Mesenchymal stem cell (in vitro differentiated cells and primary cell): ENCODE measurements around the gene UBL4A.
A peak's percentile ranks its signal among the peaks of the same experiment; 100 is the strongest.

Experiments used
- DNase-seq: peaks from one replicate; pipeline ENCODE4 v3.0.0-alpha.2; 2013
- H2AFZ ChIP-seq: one replicate; pipeline ENCODE4 v1.6.1; 2013; ENCODE audit warnings: low read depth, mild to moderate bottlenecking, control low read depth, inconsistent platforms, low read length, moderate library complexity
- H2AK5ac ChIP-seq: 2 replicates; pipeline ENCODE4 v1.6.1; 2013; ENCODE audit warnings: low read length, moderate library complexity, mild to moderate bottlenecking, inconsistent platforms; ENCODE audit not compliant: severe bottlenecking
- H2BK120ac ChIP-seq: one replicate; pipeline ENCODE4 v1.6.1; 2013; ENCODE audit warnings: low read depth, mild to moderate bottlenecking, inconsistent platforms, low read length, moderate library complexity
- H2BK12ac ChIP-seq, 2 experiments: one replicate each; pipeline ENCODE4 v1.6.1; 2013; ENCODE audit warnings: inconsistent platforms in 2 of 2, low read length in 2 of 2, mild to moderate bottlenecking in 2 of 2, moderate library complexity in 2 of 2, control low read depth in 1 of 2
- H2BK15ac ChIP-seq: one replicate; pipeline ENCODE4 v1.6.1; 2013; ENCODE audit warnings: mild to moderate bottlenecking, low read depth, inconsistent platforms; ENCODE audit not compliant: poor library complexity, severe bottlenecking
- H2BK5ac ChIP-seq: 2 replicates; pipeline ENCODE4 v1.6.1; 2013; ENCODE audit warnings: low read depth, mild to moderate bottlenecking, low read length, control low read depth, inconsistent platforms; ENCODE audit not compliant: poor library complexity, severe bottlenecking
- H3K14ac ChIP-seq, 2 experiments: one replicate each; pipeline ENCODE4 v1.6.1; 2013; ENCODE audit warnings: inconsistent platforms in 2 of 2, low read length in 2 of 2, control low read depth in 1 of 2, mild to moderate bottlenecking in 1 of 2, moderate library complexity in 1 of 2
- H3K18ac ChIP-seq, 2 experiments: one replicate each; pipeline ENCODE4 v1.6.1; 2013; ENCODE audit warnings: inconsistent platforms in 2 of 2, low read length in 2 of 2, control low read depth in 1 of 2, low read depth in 1 of 2, mild to moderate bottlenecking in 1 of 2
- H3K23ac ChIP-seq, 2 experiments: one replicate each; pipeline ENCODE4 v1.6.1; 2013; ENCODE audit warnings: inconsistent platforms in 2 of 2, low read length in 2 of 2, mild to moderate bottlenecking in 2 of 2, moderate library complexity in 2 of 2, control low read depth in 1 of 2
- H3K27ac ChIP-seq: 2 replicates; pipeline ENCODE4 v1.5.1; 2013; ENCODE audit warnings: mild to moderate bottlenecking, moderate library complexity, low read length, control low read depth, inconsistent platforms; ENCODE audit not compliant: poor library complexity, severe bottlenecking
- H3K27me3 ChIP-seq, 2 experiments: 2 replicates each; pipeline versions ENCODE4 v1.6.1 to v1.7.0; 2013; ENCODE audit warnings: low read length in 2 of 2, mild to moderate bottlenecking in 2 of 2, moderate library complexity in 2 of 2, control low read depth in 1 of 2, inconsistent platforms in 1 of 2; ENCODE audit not compliant: control insufficient read depth in 1 of 2, insufficient read depth in 1 of 2
- H3K36me3 ChIP-seq, 2 experiments: 2 replicates each; pipeline versions ENCODE4 v1.6.1 to v1.7.0; 2013; ENCODE audit warnings: low read length in 2 of 2, control low read depth in 1 of 2, inconsistent platforms in 1 of 2, low read depth in 1 of 2, mild to moderate bottlenecking in 1 of 2; ENCODE audit not compliant: insufficient read depth in 2 of 2, control insufficient read depth in 1 of 2
- H3K4ac ChIP-seq, 2 experiments: one replicate each; pipeline ENCODE4 v1.6.1; 2013; ENCODE audit warnings: inconsistent platforms in 2 of 2, low read length in 2 of 2, mild to moderate bottlenecking in 2 of 2, moderate library complexity in 2 of 2, control low read depth in 1 of 2, low read depth in 1 of 2
- H3K4me1 ChIP-seq: 2 replicates; pipeline ENCODE4 v1.6.1; 2013; ENCODE audit warnings: low read depth, low read length, control low read depth; ENCODE audit not compliant: control insufficient read depth, insufficient read depth
- H3K4me2 ChIP-seq: 2 replicates; pipeline ENCODE4 v1.6.1; 2013; ENCODE audit warnings: low read length, mild to moderate bottlenecking, inconsistent platforms; ENCODE audit not compliant: poor library complexity, severe bottlenecking
- H3K4me3 ChIP-seq, 2 experiments: 2 replicates each; pipeline versions ENCODE4 v1.5.1 to v1.7.0; 2013; ENCODE audit warnings: low read length in 2 of 2, mild to moderate bottlenecking in 2 of 2, control low read depth in 1 of 2, low read depth in 1 of 2; ENCODE audit not compliant: insufficient read depth in 1 of 2
- H3K79me1 ChIP-seq: replicated peaks from 2 replicates; pipeline ENCODE4 v1.6.1; 2013; ENCODE audit warnings: mild to moderate bottlenecking, control low read depth, low read length, inconsistent platforms; ENCODE audit not compliant: poor library complexity, severe bottlenecking
- H3K9ac ChIP-seq: 2 replicates; pipeline ENCODE4 v1.7.0; 2013; ENCODE audit warnings: mild to moderate bottlenecking, low read length, moderate library complexity
- H3K9me3 ChIP-seq: 2 replicates; pipeline ENCODE4 v1.7.0; 2013; ENCODE audit warnings: mild to moderate bottlenecking, low read length; ENCODE audit not compliant: control insufficient read depth
- H4K8ac ChIP-seq: one replicate; pipeline ENCODE4 v1.6.1; 2013; ENCODE audit warnings: inconsistent platforms, mild to moderate bottlenecking, low read length, moderate library complexity
- H4K91ac ChIP-seq: one replicate; pipeline ENCODE4 v1.6.1; 2013; ENCODE audit warnings: mild to moderate bottlenecking, low read length, inconsistent platforms
- WGBS: methylation state at CpG from one replicate; pipeline ENCODE4 v1.1.7; 2013; ENCODE audit warnings: mixed read lengths; 5-methylcytosine and 5-hydroxymethylcytosine counted together

Gene UBL4A

GRCh38 chrX:154512879-154513553, 26.6 kb upstream of the UBL4A start:
- DNase-seq: no peak
- Histone ChIP-seq H3K4ac (no peak overlapping the region), H3K18ac (no peak overlapping the region), H3K4me1 (peaks cover 10% of the 10 kb centered on the region), H2BK5ac (no peak overlapping the region), H3K9me3 (peaks cover 10% of the 10 kb centered on the region), H2AK5ac (no peak overlapping the region), H3K27me3 (no peaks in the 10 kb centered on the region), H3K4me2 (no peak overlapping the region), H3K27ac (no peak overlapping the region), H2BK15ac (no peak overlapping the region), H2BK120ac (no peak overlapping the region), H3K79me1 (peaks cover 6% of the 10 kb centered on the region), H3K36me3 (peaks cover 16 to 24% of the 10 kb centered on the region in 2 experiments), H3K14ac (no peak overlapping the region), H4K8ac (no peak overlapping the region), H3K23ac (no peak overlapping the region), H2BK12ac (no peak overlapping the region), H3K4me3 (no peak overlapping the region), H2AFZ (no peak overlapping the region), H4K91ac (no peak overlapping the region), H3K9ac (no peak overlapping the region)
- 95% methylated on average over 16 of the region's 16 CpGs for WGBS

DNA sequence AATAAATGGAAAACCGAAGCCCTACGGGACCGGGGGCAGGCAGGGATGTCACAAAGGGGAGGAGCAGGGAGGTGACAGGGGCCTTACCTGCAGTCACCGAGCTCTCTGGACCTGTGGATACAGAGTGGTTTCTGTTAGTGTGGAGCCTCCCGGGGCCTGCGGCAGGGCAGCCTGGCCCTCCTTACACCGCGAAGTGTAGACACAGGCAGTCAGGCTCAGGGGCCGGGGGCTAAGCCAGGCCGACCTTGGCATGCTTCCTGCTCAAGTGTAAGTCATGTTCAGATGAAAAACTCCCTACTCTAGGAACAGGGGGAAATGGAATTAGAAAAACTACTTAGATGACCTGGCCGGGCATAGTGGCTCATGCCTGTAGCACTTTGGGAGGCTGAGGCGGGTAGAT, 25.3 kb upstream of the UBL4A start:
- Histone ChIP-seq H3K9me3 (peaks cover 10% of the 10 kb centered on the region), H3K9ac (no peak overlapping the region), H2BK15ac (no peak overlapping the region), H2BK5ac (no peak overlapping the region), H4K91ac (peak overlapping the region; percentile 7), H3K23ac (no peak overlapping the region), H2AK5ac (no peak overlapping the region), H3K79me1 (peaks cover 7% of the 10 kb centered on the region), H3K4me1 (peaks cover 8% of the 10 kb centered on the region), H3K4me3 (no peak overlapping the region), H4K8ac (peak overlapping the region; percentile 54), H3K4ac (no peak overlapping the region), H3K27me3 (no peaks in the 10 kb centered on the region), H3K18ac (no peak overlapping the region), H3K36me3 (peaks cover 23 to 37% of the 10 kb centered on the region in 2 experiments), H2BK120ac (no peak overlapping the region), H3K4me2 (no peak overlapping the region), H3K27ac (no peak overlapping the region), H2AFZ (no peak overlapping the region), H2BK12ac (no peak overlapping the region), H3K14ac (no peak overlapping the region)
- WGBS: 65% methylated on average over 3 of the region's 12 CpGs
- DNase-seq: no peak

DNA sequence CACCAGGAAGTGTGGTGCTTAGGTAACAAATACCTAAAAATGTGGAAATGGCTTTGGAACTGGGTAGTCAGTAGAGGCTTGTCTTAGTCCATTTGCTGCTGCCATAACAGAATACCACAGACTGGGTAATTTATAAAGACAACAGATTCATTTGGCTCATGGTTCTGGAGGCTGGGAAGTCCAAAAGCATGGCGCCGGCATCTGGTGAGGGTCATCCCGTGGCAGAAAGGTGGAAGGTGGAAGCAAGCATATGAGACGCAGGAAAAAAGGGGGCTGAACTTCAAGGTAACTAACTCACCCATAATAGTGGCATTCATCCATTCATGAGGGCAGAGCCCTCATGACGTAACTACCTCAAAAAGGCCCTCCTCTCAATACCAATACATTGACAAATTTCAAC, 23.0 kb upstream of the UBL4A start:
- H3K9ac ChIP-seq: no peak overlapping the region
- H3K23ac ChIP-seq: no peak overlapping the region

GRCh38 chrX:154508384-154508745, 21.9 kb upstream of the UBL4A start:
- Histone ChIP-seq H3K36me3 (peaks cover 28 to 45% of the 10 kb centered on the region in 2 experiments), H2BK5ac (no peak overlapping the region), H3K79me1 (peaks cover 4% of the 10 kb centered on the region), H3K4me3 (no peak overlapping the region), H2BK15ac (no peak overlapping the region), H2AK5ac (no peak overlapping the region), H3K27ac (no peak overlapping the region), H3K14ac (no peak overlapping the region), H4K8ac (no peak overlapping the region), H3K23ac (no peak overlapping the region), H3K4me1 (peaks cover 10% of the 10 kb centered on the region), H2BK120ac (no peak overlapping the region), H4K91ac (no peak overlapping the region), H3K4ac (no peak overlapping the region), H3K9me3 (peaks cover 10% of the 10 kb centered on the region), H2BK12ac (no peak overlapping the region), H3K4me2 (no peak overlapping the region), H2AFZ (no peak overlapping the region), H3K9ac (no peak overlapping the region), H3K27me3 (no peaks in the 10 kb centered on the region), H3K18ac (no peak overlapping the region)
- 94% methylated on average over 13 of the region's 13 CpGs for WGBS
- no peak for DNase-seq

More for the DNA sequence above, 23.0 kb upstream of the UBL4A start:
- Histone ChIP-seq H3K36me3 (peaks cover 28 to 45% of the 10 kb centered on the region in 2 experiments), H3K27ac (no peak overlapping the region), H3K4me3 (no peak overlapping the region), H2BK120ac (no peak overlapping the region), H2AFZ (no peak overlapping the region), H2BK12ac (no peak overlapping the region), H3K27me3 (no peaks in the 10 kb centered on the region), H3K4me2 (no peak overlapping the region), H3K4me1 (peaks cover 10% of the 10 kb centered on the region), H2AK5ac (no peak overlapping the region), H3K14ac (no peak overlapping the region), H3K4ac (no peak overlapping the region), H2BK5ac (no peak overlapping the region), H4K8ac (no peak overlapping the region), H3K9me3 (peaks cover 10% of the 10 kb centered on the region), H3K79me1 (peaks cover 4% of the 10 kb centered on the region), H4K91ac (no peak overlapping the region), H2BK15ac (no peak overlapping the region), H3K18ac (no peak overlapping the region)
- no peak for DNase-seq
- WGBS: 100% methylated on average over 2 of the region's 5 CpGs
